ENCODE results near the gene DIP2C. TPM values are rescaled to one million over a fixed set of nuclear protein-coding genes. Genes with fewer than 3 reads are reported as not detected.

Gene DIP2C
- total and polyA plus RNA-seq, 8 donors: 2.4 to 40.1 (median 21.0) TPM

GRCh38 chr10:646118-646524 lies 43.3 kb downstream of the DIP2C start:
- Histone ChIP-seq H3K4me3 (no peak overlapping the region), H3K27me3 (no peaks in the 10 kb centered on the region), H3K9me3 (peaks cover 0 to 13% (median 8%) of the 10 kb centered on the region in 4 donors), H3K36me3 (peaks cover 0 to 5% (median 2%) of the 10 kb centered on the region in 4 donors), H3K4me1 (peaks cover 11 to 31% (median 19%) of the 10 kb centered on the region in 4 donors), H3K27ac (peak overlapping the region in 2 of 5 donors; percentile 4 to 92)
- TF ChIP-seq EP300 (IDR thresholded peaks at IDR 0.05): no peak
- no peak for TF ChIP-seq POLR2AphosphoS5 (IDR thresholded peaks at IDR 0.05)
- TF ChIP-seq CTCF (IDR thresholded peaks at IDR 0.05): no peak
- no peak for TF ChIP-seq POLR2A (IDR thresholded peaks at IDR 0.05)
- WGBS, 5 donors: 79 to 89% (median 87%) methylated on average over 13 to 14 of the region's 14 CpGs
- intact Hi-C loops (cut with DNase I; ENCODE audit: low total_unique reads): no loop called here
- peak in 1 of 2 donors; percentile 51 for DNase-seq

- no peak for DNase-seq
- H3K27me3 ChIP-seq: no peaks in the 10 kb centered on the region
- WGBS, 5 donors: 86 to 96% (median 92%) methylated on average over 5 of the region's 5 CpGs
- H3K9me3 ChIP-seq: peaks cover 0 to 13% (median 8%) of the 10 kb centered on the region in 4 donors
- no peak overlapping the region for H3K4me3 ChIP-seq
- intact Hi-C loops (cut with DNase I; ENCODE audit: low total_unique reads): no loop called here
- peaks cover 0 to 19% (median 7%) of the 10 kb centered on the region in 4 donors for H3K4me1 ChIP-seq
- TF ChIP-seq POLR2A (IDR thresholded peaks at IDR 0.05): no peak
- TF ChIP-seq EP300 (IDR thresholded peaks at IDR 0.05): no peak
- TF ChIP-seq CTCF (IDR thresholded peaks at IDR 0.05): no peak
- TF ChIP-seq POLR2AphosphoS5 (IDR thresholded peaks at IDR 0.05): no peak
- H3K27ac ChIP-seq: no peak overlapping the region
- peaks cover 0 to 5% (median 2%) of the 10 kb centered on the region in 4 donors for H3K36me3 ChIP-seq
These were observed 44.5 kb downstream of the DIP2C start for GRCh38 chr10:644943-645334.

GRCh38 chr10:644076-644942 lies 45.2 kb downstream of the DIP2C start:
- WGBS, 5 donors: 87 to 90% (median 88%) methylated on average over 22 to 23 of the region's 23 CpGs
- TF ChIP-seq POLR2A (IDR thresholded peaks at IDR 0.05) (no peak), POLR2AphosphoS5 (IDR thresholded peaks at IDR 0.05) (no peak), CTCF (IDR thresholded peaks at IDR 0.05) (no peak), EP300 (IDR thresholded peaks at IDR 0.05) (no peak)
- peaks cover 0 to 13% (median 8%) of the 10 kb centered on the region in 4 donors for H3K9me3 ChIP-seq
- H3K36me3 ChIP-seq: peaks cover 0 to 5% (median 2%) of the 10 kb centered on the region in 4 donors
- intact Hi-C loops (cut with DNase I; ENCODE audit: low total_unique reads): no loop called here
- no peak overlapping the region for H3K4me3 ChIP-seq
- H3K27me3 ChIP-seq: no peaks in the 10 kb centered on the region
- peaks cover 0 to 13% (median 4%) of the 10 kb centered on the region in 4 donors for H3K4me1 ChIP-seq
- H3K27ac ChIP-seq: peak overlapping the region in 1 of 5 donors; percentile 40
- no peak for DNase-seq

GRCh38 chr10:642186-642890 lies 47.1 kb downstream of the DIP2C start:
- H3K9me3 ChIP-seq: peaks cover 0 to 13% (median 8%) of the 10 kb centered on the region in 4 donors
- WGBS, 5 donors: 70 to 76% (median 71%) methylated on average over 16 of the region's 16 CpGs
- DNase-seq: peak; percentile 59 to 78
- peaks cover 0 to 5% (median 2%) of the 10 kb centered on the region in 4 donors for H3K36me3 ChIP-seq
- TF ChIP-seq POLR2AphosphoS5 (IDR thresholded peaks at IDR 0.05) (no peak), POLR2A (IDR thresholded peaks at IDR 0.05) (no peak), CTCF (IDR thresholded peaks at IDR 0.05) (no peak), EP300 (IDR thresholded peaks at IDR 0.05) (no peak)
- H3K27me3 ChIP-seq: no peaks in the 10 kb centered on the region
- H3K27ac ChIP-seq: peak overlapping the region in 1 of 5 donors; percentile 42
- H3K4me3 ChIP-seq: no peak overlapping the region
- H3K4me1 ChIP-seq: peaks cover 0 to 20% (median 5%) of the 10 kb centered on the region in 4 donors
- intact Hi-C loops (cut with DNase I; ENCODE audit: low total_unique reads): no loop called here

All from stomach (tissue), 9 donors.